A549 (cell line): ENCODE results near the gene LBP.

Experiments
- EP300 ChIP-seq, 2 experiments: fragments of >200 bp; sonication (Bioruptor Twin); formaldehyde crosslinking; IDR thresholded peaks; 2 replicates in 1 of 2; 3 replicates in 1 of 2; pipeline ENCODE4 v1.6.1; 2016 to 2017
- JUNB ChIP-seq: fragments of >200 bp; sonication (Bioruptor Twin); formaldehyde crosslinking; IDR thresholded peaks from 2 replicates; pipeline ENCODE4 v1.6.1; 2016
- KDM1A ChIP-seq: fragments of 200-600 bp; sonication (generic); IDR thresholded peaks from 2 replicates; pipeline ENCODE4 v1.6.1; 2016; ENCODE audit warnings: low read depth, mild to moderate bottlenecking

GRCh38 chr20:38337561-38338140, 8.6 kb upstream of the LBP start:
- TF ChIP-seq EP300 (IDR thresholded peaks at IDR 0.05) (no peak), KDM1A (no peak), JUNB (no peak)
